ENCODE data around the gene DACT1. TPM values are rescaled to one million over a fixed set of nuclear protein-coding genes. Genes with fewer than 3 reads are reported as not detected.

Gene DACT1
- total RNA-seq, 1 donor from 2014 or later: 5.5 TPM

DNA sequence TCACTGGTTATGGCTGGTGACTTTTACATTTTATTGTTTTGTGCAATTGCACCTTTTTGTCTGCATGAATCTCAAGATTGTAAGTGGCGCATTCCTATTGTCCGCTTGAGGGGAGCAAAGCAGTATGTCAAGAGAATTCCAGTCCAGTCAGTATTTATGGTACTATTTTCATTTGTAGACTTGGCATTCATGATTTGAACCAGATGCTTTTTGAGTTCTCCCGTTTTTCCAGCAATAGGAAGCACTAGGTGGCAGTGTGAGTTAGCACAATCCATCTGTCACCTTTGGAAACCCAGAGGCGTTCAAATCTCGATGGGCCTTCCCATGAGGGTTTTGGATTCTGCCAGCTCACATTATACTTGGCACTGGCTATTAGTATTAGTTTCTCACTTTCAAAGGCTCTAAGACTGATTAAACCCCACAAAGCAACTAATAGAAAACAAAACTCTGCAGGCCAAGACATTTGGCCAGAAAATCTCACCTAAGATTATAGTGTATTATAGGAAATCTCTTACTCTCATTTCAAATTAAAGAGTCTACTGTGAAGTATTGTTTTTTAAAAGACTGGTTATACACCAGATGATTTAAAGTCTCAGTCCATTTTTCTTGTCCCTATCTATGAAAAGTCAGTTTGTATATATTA, 2.2 kb downstream of the DACT1 start:
- Mint-ChIP-seq H3K27ac (peak overlapping the region; percentile 76), H3K4me1 (ENCODE audit: low read depth) (peaks cover 33% of the 10 kb centered on the region), H3K36me3 (ENCODE audit: insufficient read depth) (peaks cover 4% of the 10 kb centered on the region), H3K27me3 (peaks cover 13% of the 10 kb centered on the region), H3K9me3 (ENCODE audit: low read depth) (no peaks in the 10 kb centered on the region), H3K4me3 (ENCODE audit: low read depth) (peak overlapping the region; percentile 85)
- TF ChIP-seq, protein P1, sequence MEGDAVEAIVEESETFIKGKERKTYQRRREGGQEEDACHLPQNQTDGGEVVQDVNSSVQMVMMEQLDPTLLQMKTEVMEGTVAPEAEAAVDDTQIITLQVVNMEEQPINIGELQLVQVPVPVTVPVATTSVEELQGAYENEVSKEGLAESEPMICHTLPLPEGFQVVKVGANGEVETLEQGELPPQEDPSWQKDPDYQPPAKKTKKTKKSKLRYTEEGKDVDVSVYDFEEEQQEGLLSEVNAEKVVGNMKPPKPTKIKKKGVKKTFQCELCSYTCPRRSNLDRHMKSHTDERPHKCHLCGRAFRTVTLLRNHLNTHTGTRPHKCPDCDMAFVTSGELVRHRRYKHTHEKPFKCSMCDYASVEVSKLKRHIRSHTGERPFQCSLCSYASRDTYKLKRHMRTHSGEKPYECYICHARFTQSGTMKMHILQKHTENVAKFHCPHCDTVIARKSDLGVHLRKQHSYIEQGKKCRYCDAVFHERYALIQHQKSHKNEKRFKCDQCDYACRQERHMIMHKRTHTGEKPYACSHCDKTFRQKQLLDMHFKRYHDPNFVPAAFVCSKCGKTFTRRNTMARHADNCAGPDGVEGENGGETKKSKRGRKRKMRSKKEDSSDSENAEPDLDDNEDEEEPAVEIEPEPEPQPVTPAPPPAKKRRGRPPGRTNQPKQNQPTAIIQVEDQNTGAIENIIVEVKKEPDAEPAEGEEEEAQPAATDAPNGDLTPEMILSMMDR (IDR thresholded peaks at IDR 0.05; ENCODE audit: unreplicated experiment): peak; percentile 66
- no peak for DNase-seq (ENCODE audit: low spot score, unreplicated experiment)

DNA sequence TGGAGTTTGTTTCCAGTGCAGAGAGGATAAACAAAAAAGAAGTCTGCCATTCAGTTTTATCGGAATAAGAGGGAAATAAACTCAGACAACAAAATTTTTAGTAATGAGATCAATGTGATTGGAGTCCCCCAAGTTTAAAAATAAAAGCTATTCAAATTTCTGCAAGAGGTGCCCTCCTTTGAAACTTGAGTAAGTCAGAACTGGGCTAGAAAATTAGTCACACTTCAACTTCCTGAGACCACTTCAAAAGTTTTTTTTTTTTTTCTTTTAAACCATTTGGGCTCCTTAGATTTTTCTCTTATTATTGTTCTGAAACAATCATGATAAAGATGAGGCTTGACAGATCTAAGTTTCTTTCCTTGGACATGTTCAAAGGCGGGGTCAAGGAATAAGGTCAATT, 3.2 kb downstream of the DACT1 start:
- TF ChIP-seq, protein P1 (IDR thresholded peaks at IDR 0.05; ENCODE audit: unreplicated experiment): no peak
- Mint-ChIP-seq H3K27ac (no peak overlapping the region), H3K27me3 (peaks cover 7% of the 10 kb centered on the region), H3K4me1 (ENCODE audit: low read depth) (peaks cover 29% of the 10 kb centered on the region), H3K9me3 (ENCODE audit: low read depth) (no peaks in the 10 kb centered on the region), H3K36me3 (ENCODE audit: insufficient read depth) (peaks cover 13% of the 10 kb centered on the region), H3K4me3 (ENCODE audit: low read depth) (no peak overlapping the region)
- no peak for DNase-seq (ENCODE audit: low spot score, unreplicated experiment)

DNA sequence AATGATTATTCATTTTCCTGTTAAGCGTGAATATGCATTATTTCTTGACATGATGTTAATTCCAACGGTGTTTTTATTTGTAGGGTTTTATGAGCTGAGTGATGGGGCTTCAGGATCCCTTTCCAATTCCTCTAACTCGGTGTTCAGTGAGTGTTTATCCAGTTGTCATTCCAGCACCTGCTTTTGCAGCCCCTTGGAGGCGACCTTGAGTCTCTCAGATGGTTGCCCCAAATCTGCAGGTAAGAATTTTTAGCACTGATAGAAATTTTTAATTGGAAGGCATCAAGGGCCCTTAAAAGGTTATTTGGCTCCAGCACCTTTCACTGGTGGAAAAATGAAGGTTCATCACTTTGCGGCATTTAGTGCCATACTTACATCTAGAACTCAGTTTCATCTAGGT, 3.7 kb downstream of the DACT1 start:
- Mint-ChIP-seq H3K27me3 (peaks cover 2% of the 10 kb centered on the region), H3K36me3 (ENCODE audit: insufficient read depth) (peaks cover 16% of the 10 kb centered on the region), H3K27ac (no peak overlapping the region), H3K4me3 (ENCODE audit: low read depth) (no peak overlapping the region), H3K4me1 (ENCODE audit: low read depth) (peaks cover 25% of the 10 kb centered on the region), H3K9me3 (ENCODE audit: low read depth) (no peaks in the 10 kb centered on the region)
- TF ChIP-seq, protein P1 (IDR thresholded peaks at IDR 0.05; ENCODE audit: unreplicated experiment): peak; percentile 7
- no peak for DNase-seq (ENCODE audit: low spot score, unreplicated experiment)

DNA sequence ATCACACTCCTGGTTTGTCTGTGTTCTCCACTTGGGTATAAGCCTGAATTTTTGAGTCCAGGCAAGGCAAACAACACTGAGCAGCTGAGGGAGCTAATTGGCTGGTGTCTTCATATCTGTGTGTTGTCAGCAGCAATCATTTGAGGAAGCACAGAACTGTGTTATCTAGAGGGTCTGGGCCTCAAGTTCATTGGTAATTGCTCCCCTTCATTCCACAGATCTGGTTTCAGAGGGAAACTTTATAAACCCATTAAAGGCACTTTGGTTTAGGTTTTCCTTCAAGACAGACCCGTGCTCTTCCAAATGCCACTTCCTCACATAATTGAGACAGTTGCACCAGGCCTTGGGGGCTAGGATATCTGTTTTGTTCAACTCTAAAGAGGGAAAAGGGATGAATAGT, 5.6 kb downstream of the DACT1 start:
- no peaks in the 10 kb centered on the region for H3K9me3 Mint-ChIP-seq (ENCODE audit: low read depth)
- DNase-seq (ENCODE audit: low spot score, unreplicated experiment): no peak
- peaks cover 22% of the 10 kb centered on the region for H3K4me1 Mint-ChIP-seq (ENCODE audit: low read depth)
- no peak overlapping the region for H3K27ac Mint-ChIP-seq
- no peaks in the 10 kb centered on the region for H3K27me3 Mint-ChIP-seq
- TF ChIP-seq, protein P1 (IDR thresholded peaks at IDR 0.05; ENCODE audit: unreplicated experiment): no peak
- H3K36me3 Mint-ChIP-seq (ENCODE audit: insufficient read depth): peaks cover 22% of the 10 kb centered on the region
- H3K4me3 Mint-ChIP-seq (ENCODE audit: low read depth): no peak overlapping the region

DNA sequence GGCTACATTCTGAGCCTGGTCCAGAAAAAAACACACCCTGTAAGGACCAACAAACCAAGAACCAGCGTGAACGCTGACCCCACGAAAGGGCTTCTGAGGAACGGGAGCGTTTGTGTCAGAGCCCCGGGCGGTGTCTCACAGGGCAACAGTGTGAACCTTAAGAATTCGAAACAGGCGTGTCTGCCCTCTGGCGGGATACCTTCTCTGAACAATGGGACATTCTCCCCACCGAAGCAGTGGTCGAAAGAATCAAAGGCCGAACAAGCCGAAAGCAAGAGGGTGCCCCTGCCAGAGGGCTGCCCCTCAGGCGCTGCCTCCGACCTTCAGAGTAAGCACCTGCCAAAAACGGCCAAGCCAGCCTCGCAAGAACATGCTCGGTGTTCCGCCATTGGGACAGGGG, 7.9 kb downstream of the DACT1 start:
- H3K9me3 Mint-ChIP-seq (ENCODE audit: low read depth): no peaks in the 10 kb centered on the region
- H3K36me3 Mint-ChIP-seq (ENCODE audit: insufficient read depth): peaks cover 22% of the 10 kb centered on the region
- no peak for DNase-seq (ENCODE audit: low spot score, unreplicated experiment)
- H3K4me3 Mint-ChIP-seq (ENCODE audit: low read depth): no peak overlapping the region
- H3K27me3 Mint-ChIP-seq: no peaks in the 10 kb centered on the region
- peaks cover 4% of the 10 kb centered on the region for H3K4me1 Mint-ChIP-seq (ENCODE audit: low read depth)
- H3K27ac Mint-ChIP-seq: no peak overlapping the region
- TF ChIP-seq, protein P1 (IDR thresholded peaks at IDR 0.05; ENCODE audit: unreplicated experiment): no peak

Data from progenitor cell of endocrine pancreas (in vitro differentiated cells).